HEK293T (cell line): ENCODE results near the gene FARP2.

Experiments
- ELF4 ChIP-seq: fragments of 450-650 bp; IDR thresholded peaks from 2 replicates; pipeline ENCODE4 v1.6.1; 2017; ENCODE audit warnings: antibody characterized with exemption
- SP1 ChIP-seq: fragments of 450-650 bp; IDR thresholded peaks from 2 replicates; pipeline ENCODE4 v1.6.1; 2017

GRCh38 chr2:241494311-241494908 lies 138.3 kb downstream of the FARP2 start:
- TF ChIP-seq ELF4 (no peak), SP1 (no peak)
